Measurements from ENCODE around the gene VDAC1.
"Not testable (repeated sequence)": the region's sequence is repeated elsewhere in the genome, so short reads cannot be mapped to it uniquely, and the experiment has no call there.

VDAC1 gene

DNA sequence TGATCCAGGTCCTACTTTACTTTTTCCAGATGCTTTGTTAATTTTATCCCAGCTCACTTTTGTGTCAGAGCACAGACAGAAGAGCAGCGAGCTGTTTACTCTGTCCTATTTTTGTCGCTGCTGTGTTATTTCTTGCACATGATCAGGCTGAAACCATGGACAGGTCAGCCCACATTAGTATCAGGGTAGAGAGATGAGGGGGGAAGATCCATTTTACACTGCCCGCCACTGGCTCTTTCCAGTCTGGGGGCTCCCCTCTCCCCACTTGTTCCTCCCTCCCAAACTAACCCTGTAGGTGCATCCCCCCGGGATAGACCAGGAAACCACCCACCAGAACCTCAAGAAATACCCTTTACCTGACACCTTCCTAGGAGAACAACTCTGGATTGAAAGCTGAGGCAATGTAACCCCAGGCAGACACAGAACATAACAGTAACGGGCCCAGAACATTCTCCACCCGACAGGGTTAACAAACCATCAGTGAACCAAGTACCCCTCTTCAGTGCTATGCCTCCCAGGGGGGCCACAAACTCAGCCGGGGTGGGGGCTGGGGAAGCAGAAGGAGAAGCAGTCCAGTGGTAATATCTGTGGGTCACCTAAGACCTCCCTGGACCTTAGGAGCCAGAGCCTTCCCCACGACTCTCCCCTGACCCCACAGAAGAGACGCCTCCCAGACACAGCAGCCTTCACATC is 10.3 kb downstream of the VDAC1 start:
- no peak for DNase-seq

DNA sequence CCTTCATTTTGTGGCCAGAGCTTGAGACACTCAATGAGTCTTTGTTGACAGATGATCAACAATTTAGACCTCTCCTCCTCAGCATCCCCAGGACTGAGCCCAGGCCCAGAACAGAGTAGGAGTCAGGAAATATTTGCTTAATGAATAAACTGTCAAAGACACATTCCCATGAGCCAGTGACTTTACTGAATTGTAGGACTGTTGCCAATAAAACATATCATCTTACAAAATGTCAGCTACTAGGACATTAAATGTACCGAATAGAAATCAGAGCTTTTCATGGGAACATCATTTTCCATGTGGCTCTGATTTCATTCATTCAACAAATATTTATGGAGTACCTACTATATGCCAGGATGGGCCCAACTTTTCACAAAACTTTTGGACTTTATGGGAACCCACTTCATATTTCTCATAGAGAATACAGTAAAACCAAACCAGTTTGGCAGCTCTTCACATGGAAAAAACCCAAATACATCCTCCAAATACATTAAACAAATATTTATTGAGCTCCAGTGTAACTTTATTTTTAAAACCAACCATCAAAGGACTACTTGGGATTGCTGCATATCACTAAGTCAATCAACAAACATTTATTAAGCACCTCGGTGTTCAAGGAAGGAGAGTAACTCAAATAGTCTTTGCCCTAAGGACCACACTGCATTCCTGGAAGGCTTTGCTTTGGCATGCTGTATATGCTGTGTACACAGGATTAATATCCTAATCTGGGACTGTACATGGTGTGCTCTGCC is 11.4 kb downstream of the VDAC1 start:
- DNase-seq: no peak

DNA sequence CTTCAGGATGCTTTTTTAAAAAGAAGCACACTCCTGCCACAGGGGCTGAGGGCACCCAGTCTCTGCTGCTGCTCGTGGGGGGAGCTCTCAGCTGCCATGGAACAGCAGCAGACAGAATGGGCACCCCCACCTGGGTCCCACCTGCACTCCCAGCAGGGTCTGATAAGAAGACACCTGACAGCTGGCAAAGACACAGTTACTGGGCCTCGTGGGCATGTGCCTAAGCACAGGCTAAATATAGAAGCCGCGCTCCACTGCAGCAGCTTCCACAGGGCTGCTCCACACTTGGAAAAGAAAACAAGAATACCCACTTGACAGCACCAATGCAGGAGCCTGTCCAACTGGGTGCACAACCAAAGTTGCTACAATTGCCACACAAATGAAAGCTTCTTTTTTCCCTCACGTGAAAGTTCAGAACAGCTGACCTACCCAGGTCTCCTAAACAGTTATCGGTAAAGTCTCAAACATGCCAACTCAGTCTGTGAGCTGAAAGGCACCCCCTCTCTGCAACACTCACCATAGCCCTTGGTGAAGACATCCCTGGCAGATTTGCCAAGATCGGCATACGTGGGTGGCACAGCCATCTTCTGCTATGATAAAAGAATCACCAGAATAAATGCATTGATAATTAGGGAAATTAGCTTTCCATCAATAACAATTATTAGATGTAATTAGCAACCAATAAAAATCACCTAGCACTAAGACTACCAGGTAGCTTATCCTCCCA is 12.2 kb downstream of the VDAC1 start:
- no peak for DNase-seq

DNA sequence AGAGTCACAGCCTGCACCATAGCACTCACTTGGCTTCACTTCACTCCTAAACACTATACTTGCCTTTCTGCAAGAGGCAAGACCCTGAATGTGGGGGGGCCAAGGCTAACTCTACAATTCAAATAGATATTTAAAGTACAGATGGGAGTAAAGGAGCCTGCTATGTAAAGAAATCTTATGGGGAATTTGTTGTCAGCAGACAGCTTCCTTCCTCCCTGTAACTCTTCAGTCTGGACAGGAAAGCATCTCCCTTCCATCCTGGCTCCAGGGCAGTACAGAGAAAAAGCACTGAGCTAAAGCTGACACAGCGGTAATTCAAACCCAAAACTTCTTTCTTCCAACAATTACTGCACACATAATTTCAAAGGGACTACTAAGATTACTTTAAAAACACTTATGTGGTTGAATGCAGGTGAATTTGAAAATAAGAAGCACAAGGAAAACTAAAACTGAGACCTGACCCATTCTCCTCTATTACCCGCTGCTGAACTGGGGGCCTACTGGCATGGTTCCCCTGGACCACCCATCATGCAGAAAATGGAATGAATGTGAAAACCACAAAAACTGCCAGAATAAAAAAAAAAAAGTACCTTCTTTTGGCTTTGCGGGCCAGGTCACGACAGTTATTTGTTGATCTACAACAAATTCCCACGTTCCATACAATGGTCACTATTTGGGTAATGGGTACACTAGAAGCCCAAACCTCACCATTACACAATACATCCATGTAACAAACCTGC is 13.4 kb downstream of the VDAC1 start:
- DNase-seq: no peak

DNA sequence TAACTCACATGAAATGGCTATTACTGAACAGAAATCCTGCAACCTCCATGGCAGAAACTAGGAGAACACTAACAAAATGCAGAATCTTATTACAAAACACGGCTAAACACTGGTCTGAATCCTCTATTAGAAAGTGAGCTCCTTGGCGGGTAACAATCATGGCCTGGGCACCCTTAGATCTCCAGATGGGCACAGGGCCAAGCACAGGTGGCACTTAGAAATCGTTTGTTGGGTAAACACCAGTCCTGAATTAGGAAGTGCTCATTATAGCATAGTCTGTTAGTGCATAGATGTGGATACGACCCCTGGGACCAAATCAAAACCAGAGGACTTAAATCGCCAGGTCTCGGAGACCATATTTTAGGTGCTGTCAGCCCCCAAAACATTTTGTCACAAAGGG is 14.4 kb downstream of the VDAC1 start:
- no peak for DNase-seq

DNA sequence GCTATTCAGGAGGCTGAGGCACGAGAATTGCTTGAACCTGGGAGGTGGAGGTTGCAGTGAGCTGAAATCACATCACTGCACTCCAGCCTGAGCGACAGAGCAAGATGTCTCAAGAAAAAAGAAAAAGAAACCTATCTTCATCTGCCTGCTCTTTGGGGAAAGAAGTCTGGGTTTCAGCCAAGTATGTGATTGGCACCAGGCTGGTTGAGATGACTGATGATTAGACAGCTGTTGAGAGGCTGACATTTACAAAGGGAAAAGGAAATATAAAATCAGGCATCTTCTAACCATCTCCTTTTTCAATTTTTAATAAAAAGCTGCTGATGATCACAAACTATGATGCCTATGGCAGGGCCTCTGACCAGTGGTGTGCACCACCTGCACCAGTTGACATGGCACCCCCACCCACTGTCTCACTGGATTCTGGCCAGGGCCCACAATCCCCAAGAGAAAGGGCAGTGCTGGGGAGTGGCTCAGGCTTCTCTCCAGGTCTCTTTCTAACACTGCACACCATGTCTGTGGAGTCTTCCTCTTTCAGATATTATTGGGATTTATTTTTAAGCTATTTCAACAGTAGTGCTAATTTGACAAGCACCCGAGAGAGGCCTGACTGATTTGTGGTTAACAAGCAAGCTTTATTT is 19.1 kb downstream of the VDAC1 start:
- no peak for DNase-seq

DNA sequence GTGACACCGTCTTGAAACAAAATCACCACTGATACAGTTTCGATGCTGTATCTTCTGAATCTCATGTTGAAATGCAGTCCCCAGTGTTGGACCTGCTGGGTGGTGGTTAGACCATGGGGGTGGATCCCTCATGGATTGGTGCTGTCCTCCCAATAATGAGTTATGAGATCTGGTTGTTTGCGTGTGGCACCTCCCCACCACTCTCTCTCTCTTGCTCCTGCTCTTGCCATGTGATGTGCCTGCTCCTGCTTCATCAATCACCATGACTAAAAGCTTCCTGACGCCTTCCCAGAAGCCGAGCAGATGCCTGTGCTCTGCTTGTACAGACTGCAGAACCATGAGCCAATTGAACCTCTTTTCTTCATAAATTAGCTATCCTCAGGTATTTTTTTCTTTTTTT is 21.1 kb downstream of the VDAC1 start:
- DNase-seq: no peak

DNA sequence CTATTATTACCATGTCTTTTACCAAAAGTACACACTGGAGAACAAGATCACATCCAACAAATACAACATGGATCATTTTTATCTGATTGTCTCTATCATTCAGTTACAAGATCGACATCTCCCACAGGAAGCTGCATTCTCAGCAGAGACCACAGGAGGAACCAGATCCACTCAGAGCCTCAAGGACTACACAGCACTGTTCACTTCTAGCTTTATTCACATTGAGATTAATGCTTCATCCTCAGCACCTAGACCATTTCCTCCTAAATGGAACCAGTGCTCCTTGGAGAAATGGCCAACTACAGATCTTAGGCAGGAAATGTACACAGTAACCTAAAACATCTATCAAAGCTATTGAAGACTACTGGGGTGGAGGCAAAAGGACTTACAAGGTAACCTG is 23.1 kb downstream of the VDAC1 start:
- DNase-seq: no peak

DNA sequence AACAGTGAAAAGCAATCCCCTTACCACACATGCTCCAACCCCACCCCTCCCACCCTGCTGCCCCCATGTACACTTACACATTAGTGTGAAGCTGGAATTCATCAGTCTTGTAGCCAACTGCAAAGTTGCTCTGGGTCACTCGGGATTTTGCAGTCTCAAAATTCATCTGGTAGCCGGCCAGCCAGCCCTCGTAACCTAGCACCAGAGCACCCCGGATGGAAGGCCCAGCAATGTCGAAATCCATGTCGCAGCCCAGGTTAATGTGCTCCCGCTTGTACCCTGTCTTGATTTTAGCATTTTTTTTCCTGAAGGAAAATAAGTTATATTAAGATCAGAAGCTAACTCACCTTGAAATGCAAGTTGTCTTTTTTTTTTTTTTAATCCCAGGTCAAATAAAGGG is 24.1 kb downstream of the VDAC1 start:
- no peak for DNase-seq

DNA sequence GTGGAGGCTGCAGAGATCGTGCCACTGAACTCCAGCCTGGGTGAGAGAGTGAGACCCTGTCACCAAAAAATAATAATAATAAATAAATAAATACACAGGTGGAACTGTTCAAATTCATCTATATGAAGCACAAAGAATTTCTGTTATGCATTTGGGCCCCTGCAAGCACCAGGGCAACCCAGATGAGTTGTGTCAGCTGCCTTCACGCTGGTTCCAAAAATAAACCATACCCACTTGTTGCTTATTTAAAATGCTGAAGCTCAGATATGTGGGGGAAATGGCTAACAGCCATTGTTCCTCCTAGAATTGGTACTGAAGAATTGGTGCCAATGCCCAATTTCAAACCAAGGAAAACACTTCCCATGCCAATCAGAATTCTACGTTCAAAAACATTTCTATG is 25.8 kb downstream of the VDAC1 start:
- no peak for DNase-seq

DNA sequence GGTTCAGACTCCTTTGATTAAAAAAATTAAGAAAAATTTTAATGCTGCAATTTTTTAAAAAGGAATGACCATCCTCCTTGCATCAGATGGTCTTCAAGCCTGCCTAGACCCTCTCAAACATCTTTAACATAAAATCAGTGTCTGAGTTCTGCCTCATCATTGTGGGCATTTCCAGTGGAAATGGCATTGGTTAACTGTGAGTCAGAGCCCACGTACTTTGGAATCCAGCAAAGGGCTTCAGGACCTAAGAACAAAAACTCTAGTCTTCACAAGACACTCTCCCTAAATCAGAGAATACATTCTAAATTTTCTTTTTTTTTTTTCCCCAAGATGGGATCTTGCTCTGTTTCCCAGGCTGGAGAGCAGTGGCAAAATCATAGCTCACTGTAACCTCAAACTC is 26.9 kb downstream of the VDAC1 start:
- no peak for DNase-seq

DNA sequence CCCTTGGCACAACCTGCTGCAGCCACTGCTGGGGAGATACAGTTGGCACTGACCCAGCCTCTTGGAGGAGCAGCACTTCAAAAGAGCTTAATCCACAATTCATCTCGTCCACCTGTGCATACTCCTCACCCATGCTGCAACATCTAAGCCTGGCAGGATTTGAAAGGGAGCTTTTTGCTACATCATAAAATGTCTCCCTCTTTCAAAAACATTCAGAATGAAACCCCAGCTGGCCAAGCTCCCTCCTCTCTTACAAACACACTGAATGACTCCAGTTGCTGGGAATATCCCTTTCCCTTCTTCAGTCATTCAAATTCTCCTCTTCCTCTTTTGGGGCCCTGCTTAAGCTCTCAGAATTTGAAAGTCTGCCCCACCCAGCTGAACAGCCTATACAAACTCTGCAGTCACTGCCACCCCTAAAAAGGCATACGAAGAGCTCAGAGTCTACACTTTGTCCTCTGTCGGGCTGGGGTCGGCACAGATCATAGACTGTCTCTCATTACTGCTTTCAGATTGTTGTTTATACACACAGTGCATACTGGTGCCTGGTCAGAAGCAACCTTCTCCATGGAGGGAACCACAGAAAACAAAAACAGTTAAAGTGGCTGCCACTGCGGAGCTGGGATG is 27.5 kb downstream of the VDAC1 start:
- DNase-seq: no peak

DNA sequence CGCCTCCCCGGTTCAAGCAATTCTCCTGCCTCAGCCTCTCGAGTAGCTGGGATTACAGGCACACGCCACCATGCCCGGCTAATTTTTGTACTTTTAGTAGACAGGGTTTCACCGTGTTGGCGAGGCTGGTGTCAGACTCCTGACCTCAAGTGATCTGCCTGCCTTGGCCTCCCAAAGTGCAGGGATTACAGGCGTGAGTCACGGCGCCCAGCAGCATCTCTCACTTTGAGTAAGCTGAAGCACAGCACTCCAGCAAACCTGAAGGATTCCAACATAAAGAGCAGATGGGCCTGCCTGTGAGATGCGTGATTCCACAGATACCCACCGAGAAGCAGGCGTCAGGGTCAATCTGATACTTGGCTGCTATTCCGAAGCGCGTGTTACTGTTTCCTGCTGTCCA is 29.2 kb downstream of the VDAC1 start:
- not testable (repeated sequence) for DNase-seq

DNA sequence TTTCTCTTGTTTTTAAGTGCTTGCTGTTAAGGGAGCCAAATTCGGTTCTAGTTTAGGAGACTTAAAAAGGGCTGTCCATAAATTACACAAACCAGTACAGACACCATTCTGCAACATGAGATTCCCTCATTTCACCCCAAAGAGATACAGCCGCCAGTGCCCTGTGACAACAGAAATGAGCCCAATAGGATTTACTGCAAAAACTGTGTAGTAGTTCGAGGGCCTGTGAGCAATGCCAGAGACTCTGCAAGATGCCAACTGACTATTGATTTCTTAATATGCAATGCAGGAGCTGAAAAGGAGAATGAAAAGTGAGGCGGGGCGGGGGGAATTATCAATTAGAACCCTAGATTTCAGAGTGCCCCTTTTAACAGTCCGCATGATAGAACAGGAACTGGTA is 30.6 kb downstream of the VDAC1 start:
- DNase-seq: no peak

DNA sequence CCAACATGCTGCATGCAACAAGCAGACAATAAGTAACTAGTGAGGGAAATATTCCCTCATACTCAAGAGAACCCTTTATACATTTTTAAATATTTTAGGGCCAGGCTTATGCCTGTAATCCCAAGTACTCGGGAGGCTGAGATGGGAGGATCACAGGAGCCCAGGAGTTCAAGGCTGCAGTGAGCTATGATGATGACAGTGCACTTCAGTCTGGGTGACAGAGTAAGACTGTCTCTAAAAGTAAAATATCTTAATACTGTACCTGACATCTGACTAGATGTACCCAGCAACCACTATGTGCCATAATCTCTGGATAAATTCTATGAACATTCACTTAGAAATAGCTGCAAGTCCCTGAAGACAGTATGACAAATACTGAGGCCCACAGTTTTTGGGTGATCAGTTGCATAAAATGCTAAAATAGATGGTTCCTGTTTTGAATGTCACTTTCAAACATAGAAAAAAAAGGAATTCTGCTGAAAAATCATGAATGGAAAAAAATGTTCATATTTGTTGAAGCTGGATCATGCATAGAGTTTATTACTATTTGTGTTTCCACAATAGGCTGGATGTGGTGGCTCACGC is 34.4 kb downstream of the VDAC1 start:
- no peak for DNase-seq

DNA sequence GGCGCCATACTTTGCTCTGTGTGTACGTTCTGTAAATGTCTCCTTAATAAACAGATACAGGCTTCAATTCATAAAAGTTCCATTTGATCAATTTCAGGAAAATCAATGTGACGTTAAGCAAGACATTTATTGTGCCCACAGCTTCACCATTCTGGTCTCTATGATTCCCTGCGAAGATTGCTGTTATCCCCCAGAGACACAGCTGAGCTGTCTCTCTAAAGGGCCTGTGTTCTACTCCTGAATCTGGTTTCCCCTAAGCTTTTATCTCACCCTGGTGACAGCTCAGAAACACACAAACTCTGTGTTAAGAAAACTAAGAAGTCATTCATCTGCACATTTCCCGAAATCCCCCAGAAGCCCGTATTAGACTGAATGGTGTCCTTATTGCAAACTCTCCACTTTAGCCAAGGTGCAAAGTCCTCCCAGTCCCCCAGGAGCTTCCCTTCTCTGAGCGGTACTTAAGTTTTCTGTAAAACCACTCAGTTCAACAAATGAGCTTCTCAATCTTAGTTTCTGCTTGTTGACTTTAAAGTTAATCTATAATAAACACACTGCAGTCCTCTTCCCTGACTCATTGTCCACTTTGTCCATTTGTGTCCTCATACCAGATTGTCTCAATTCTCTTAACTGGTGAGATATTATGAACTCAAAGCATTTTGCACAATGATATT is 35.0 kb downstream of the VDAC1 start:
- DNase-seq: no peak

DNA sequence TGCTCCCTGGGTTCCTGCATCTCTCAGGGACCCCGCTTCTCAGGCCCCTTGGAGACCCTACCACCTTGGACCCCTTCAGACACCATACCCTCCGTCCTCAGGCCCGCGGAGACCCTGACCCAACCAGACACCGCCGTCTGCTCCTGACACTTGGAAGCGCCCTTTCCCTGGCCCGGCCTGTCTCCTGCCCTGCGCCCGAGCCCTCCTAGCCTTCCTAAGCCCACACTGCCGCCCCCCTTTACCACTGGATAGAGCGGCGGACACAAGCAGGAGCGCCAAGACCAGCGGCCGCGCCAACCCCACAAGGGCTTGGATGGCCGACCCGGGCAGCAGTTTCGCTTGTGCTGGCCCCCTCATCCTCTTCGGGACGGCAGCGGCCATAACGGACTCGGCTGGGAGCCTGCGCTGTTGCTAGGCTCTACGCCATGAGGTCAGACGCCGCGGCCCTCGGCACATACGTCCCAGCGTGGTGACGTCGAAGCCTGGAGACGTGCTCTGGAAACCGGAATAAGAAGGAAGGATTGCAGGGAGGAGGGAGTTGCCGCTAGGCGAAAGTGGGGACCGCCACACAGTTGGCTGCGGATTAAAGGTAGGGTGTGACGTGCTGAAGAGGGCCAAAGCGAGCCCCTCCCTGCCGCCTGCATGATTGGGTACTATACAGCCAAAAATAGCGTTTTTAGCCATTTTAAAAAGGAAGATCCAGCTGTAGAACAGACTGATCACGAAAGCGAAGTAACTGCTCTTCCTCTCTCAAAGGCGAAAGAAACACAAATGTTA is 36.4 kb downstream of the VDAC1 start, which contains the start of gene C5orf15:
C5orf15 (minus strand) TSS at position 422 of the 777 bp plus-strand sequence; CDS start at position 381, 41 bp downstream.
- peak; percentile 94 for DNase-seq

DNA sequence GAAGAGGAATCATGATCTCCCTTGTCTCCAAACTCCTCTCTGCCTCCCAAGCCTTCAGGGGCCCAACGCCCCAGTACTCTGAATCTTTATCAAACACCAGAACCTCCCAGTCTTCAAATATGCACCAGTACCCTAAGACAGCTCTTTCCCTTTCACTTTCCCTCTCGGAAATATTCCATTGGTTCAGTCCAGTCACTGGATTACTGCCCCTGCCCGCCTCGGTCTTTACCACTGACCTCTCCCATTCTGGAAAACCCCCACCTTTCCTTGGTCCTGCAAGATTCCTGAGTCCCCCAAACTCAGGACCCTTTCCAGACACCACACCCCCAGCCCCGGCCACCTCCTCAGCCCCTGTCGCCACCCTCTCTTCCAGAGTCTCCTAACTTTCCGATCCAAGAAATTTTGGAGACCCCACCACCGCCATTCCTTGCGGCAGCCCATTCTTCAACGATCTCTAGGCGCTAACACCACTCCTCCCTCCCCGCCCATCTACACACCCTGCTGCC is 37.0 kb downstream of the VDAC1 start:
- DNase-seq: no peak

DNA sequence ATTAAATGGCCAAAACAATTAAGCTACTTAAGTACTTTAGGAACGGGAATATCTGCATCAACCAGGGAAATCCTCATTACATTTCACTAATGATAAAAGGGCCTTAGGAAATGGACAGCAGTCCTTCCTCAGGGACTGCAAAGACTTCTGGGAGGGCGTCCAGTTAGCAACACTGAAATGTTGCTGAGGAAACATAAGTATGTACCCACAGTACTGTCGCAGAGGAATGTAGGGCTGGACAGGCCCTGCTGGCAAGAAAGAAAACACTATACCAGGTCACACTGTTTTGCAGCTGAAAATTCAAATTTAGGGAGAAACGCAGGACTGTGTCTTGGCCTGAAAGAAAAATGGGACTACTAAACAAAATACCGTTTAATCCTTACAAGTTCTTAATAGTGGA is 37.7 kb downstream of the VDAC1 start:
- DNase-seq: no peak

DNA sequence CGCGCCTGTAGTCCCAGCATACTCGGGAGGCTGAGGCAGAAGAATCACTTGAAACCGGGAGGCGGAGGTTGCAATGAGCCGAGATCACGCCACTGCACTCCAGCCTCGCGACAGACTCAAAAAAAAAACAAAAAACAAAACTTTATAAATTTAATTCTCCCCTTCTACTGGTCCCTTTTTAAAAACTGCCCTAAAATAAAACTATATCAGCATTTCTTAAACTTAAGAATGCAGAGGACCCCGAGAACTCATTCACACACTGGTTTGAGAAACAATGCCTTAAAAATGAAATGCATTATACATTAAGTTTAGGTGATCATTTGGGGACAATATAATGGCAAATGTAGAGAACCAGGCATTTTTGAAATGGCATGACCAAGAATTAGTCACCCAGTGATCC is 38.7 kb downstream of the VDAC1 start:
- no peak for DNase-seq

All from NCI-H446 treated with DMSO at 0.1 percent for 48 hours (cell line).